OCI-LY1 (cell line): ENCODE data around the gene ALCAM.

ENCODE experiments used
- H2AFZ ChIP-seq: fragments of 200-600 bp; sonication (generic), shearing (Covaris generic); 2 replicates; pipeline ENCODE4 v1.6.0; 2014; ENCODE audit warnings: antibody characterized with exemption, mild to moderate bottlenecking, low read length
- H3F3A ChIP-seq: fragments of 200-600 bp; sonication (generic), shearing (Covaris generic); 2 replicates; pipeline ENCODE4 v1.6.0; 2014; ENCODE audit warnings: mild to moderate bottlenecking, antibody characterized with exemption, low read length, moderate library complexity; ENCODE audit not compliant: insufficient read depth
- H3K27ac ChIP-seq: fragments of 200-600 bp; sonication (generic); 2 replicates; pipeline ENCODE4 v1.5.1; 2014; ENCODE audit warnings: low read length, mixed run types, mild to moderate bottlenecking, low read depth; ENCODE audit not compliant: poor library complexity, severe bottlenecking
- H3K27me3 ChIP-seq: fragments of 200-600 bp; sonication (generic); 2 replicates; pipeline ENCODE4 v1.6.0; 2014; ENCODE audit warnings: antibody characterized with exemption, mild to moderate bottlenecking, low read length, moderate library complexity; ENCODE audit not compliant: insufficient read depth
- H3K36me3 ChIP-seq: fragments of 200-600 bp; sonication (generic); 2 replicates; pipeline ENCODE4 v1.6.1; 2014; ENCODE audit warnings: mild to moderate bottlenecking, antibody characterized with exemption, low read length, moderate library complexity, mixed read lengths; ENCODE audit not compliant: insufficient read depth
- H3K4me1 ChIP-seq: fragments of 200-600 bp; sonication (generic); 2 replicates; pipeline ENCODE4 v1.5.1; 2014; ENCODE audit warnings: mild to moderate bottlenecking, low read length, moderate library complexity; ENCODE audit not compliant: insufficient read depth, severe bottlenecking
- H3K4me2 ChIP-seq: fragments of 200-600 bp; sonication (generic), shearing (Covaris generic); 2 replicates; pipeline ENCODE4 v1.6.1; 2014; ENCODE audit warnings: low read length
- H3K4me3 ChIP-seq: fragments of 200-600 bp; sonication (generic); 2 replicates; pipeline ENCODE4 v1.5.1; 2014; ENCODE audit warnings: low read length, low read depth, mild to moderate bottlenecking, mixed read lengths; ENCODE audit not compliant: poor library complexity, severe bottlenecking
- H3K79me2 ChIP-seq: fragments of 200-600 bp; shearing (Covaris generic); 2 replicates; pipeline ENCODE4 v1.6.1; 2016; ENCODE audit warnings: mixed run types, low read length, mixed read lengths; ENCODE audit not compliant: insufficient read depth
- H3K9ac ChIP-seq: fragments of 200-600 bp; sonication (generic), shearing (Covaris generic); 2 replicates; pipeline ENCODE4 v1.6.1; 2014; ENCODE audit warnings: mild to moderate bottlenecking, low read length, mixed read lengths
- H3K9me2 ChIP-seq: fragments of 200-600 bp; sonication (generic), shearing (Covaris generic); 2 replicates; pipeline ENCODE4 v1.6.1; 2014; ENCODE audit warnings: low read depth, mild to moderate bottlenecking, low read length, mixed read lengths
- H3K9me3 ChIP-seq: fragments of 200-600 bp; shearing (Covaris generic); 2 replicates; pipeline ENCODE4 v1.6.1; 2014; ENCODE audit warnings: low read length, mixed read lengths
- H4K20me1 ChIP-seq: fragments of 200-600 bp; sonication (generic), shearing (Covaris generic); 2 replicates; pipeline ENCODE4 v1.6.0; 2016; ENCODE audit warnings: mild to moderate bottlenecking, low read length; ENCODE audit not compliant: insufficient read depth
- CTCF ChIP-seq: fragments of 200-600 bp; sonication (generic), shearing (Covaris generic); IDR thresholded peaks from 2 replicates; pipeline ENCODE4 v1.5.1; 2017; ENCODE audit warnings: mild to moderate bottlenecking, antibody characterized with exemption, low read length, moderate library complexity, mixed read lengths
- EZH2 ChIP-seq: fragments of 200-600 bp; sonication (generic), shearing (Covaris generic); IDR thresholded peaks from 2 replicates; pipeline ENCODE4 v1.8.0; 2017; ENCODE audit warnings: borderline replicate concordance, mixed run types, mild to moderate bottlenecking, antibody characterized with exemption, low read length, moderate library complexity, mixed read lengths

Gene ALCAM

GRCh38 chr3:105399062-105399461 is 32.4 kb downstream of the ALCAM start:
- H3K4me1 ChIP-seq: no peaks in the 10 kb centered on the region
- H3K79me2 ChIP-seq: peaks cover 53% of the 10 kb centered on the region
- H4K20me1 ChIP-seq: no peaks in the 10 kb centered on the region

GRCh38 chr3:105399611-105400010 is 32.9 kb downstream of the ALCAM start:
- peaks cover 19% of the 10 kb centered on the region for H3K36me3 ChIP-seq
- H3F3A ChIP-seq: no peaks in the 10 kb centered on the region
- no peak overlapping the region for H3K9ac ChIP-seq
- TF ChIP-seq EZH2 (no peak), CTCF (no peak)
- no peaks in the 10 kb centered on the region for H3K27me3 ChIP-seq
- no peak overlapping the region for H3K27ac ChIP-seq
- H3K79me2 ChIP-seq: peaks cover 48% of the 10 kb centered on the region
- H2AFZ ChIP-seq: no peak overlapping the region
- no peak overlapping the region for H3K4me2 ChIP-seq
- 0 out of 2 replicates have a peak, but pooled peaks cover 4% of the 10 kb centered on the region for H3K9me3 ChIP-seq
- no peaks in the 10 kb centered on the region for H3K4me1 ChIP-seq
- H4K20me1 ChIP-seq: no peaks in the 10 kb centered on the region
- no peak overlapping the region for H3K4me3 ChIP-seq
- no peaks in the 10 kb centered on the region for H3K9me2 ChIP-seq

More at GRCh38 chr3:105399062-105399461, 32.4 kb downstream of the ALCAM start:
- Histone ChIP-seq H3K4me2 (no peak overlapping the region), H3K36me3 (peaks cover 19% of the 10 kb centered on the region), H3K27ac (no peak overlapping the region), H3K4me3 (no peak overlapping the region), H3K9me3 (0 out of 2 replicates have a peak, but pooled peaks cover 8% of the 10 kb centered on the region), H2AFZ (no peak overlapping the region), H3K9me2 (no peaks in the 10 kb centered on the region), H3K27me3 (no peaks in the 10 kb centered on the region), H3K9ac (no peak overlapping the region), H3F3A (no peaks in the 10 kb centered on the region)
- no peak for TF ChIP-seq CTCF
- TF ChIP-seq EZH2: no peak

GRCh38 chr3:105401254-105401653 is 34.5 kb downstream of the ALCAM start:
- Histone ChIP-seq H3K9ac (no peak overlapping the region), H3K9me3 (0 out of 2 replicates have a peak, but pooled peaks cover 4% of the 10 kb centered on the region), H3K4me2 (no peak overlapping the region), H3K79me2 (peaks cover 35% of the 10 kb centered on the region), H3K36me3 (peaks cover 19% of the 10 kb centered on the region), H3K9me2 (no peaks in the 10 kb centered on the region), H4K20me1 (no peaks in the 10 kb centered on the region), H3K4me3 (no peak overlapping the region), H3K4me1 (no peaks in the 10 kb centered on the region), H3K27me3 (no peaks in the 10 kb centered on the region), H3K27ac (no peak overlapping the region), H2AFZ (no peak overlapping the region), H3F3A (no peaks in the 10 kb centered on the region)
- TF ChIP-seq EZH2: no peak
- no peak for TF ChIP-seq CTCF
